Adrenal gland (tissue), 5 donors: ENCODE measurements around the gene OR10A6.

ENCODE experiments used
- POLR2A ChIP-seq, 2 donors: fragments of 450-650 bp; IDR thresholded peaks; one replicate each; pipeline ENCODE4 v1.6.1; 2017; ENCODE audit warnings: antibody characterized with exemption in 2 of 2, mild to moderate bottlenecking in 2 of 2, moderate library complexity in 1 of 2
- TF ChIP-seq, protein P1 (sequence below), 6 experiments: fragments of 450-650 bp in 4 of 6; fragments of 200-600 bp in 2 of 6; sonication (generic) in 1 of 6; IDR thresholded peaks; 1 replicate in 5 of 6; 2 replicates in 1 of 6; pipeline versions ENCODE4 v1.5.1 to v1.8.0; 2016 to 2021; ENCODE audit warnings: antibody characterized with exemption in 6 of 6, mild to moderate bottlenecking in 2 of 6, moderate library complexity in 1 of 6
- donor health status: DM: no; HTN: no; CAD: no.

DNA sequence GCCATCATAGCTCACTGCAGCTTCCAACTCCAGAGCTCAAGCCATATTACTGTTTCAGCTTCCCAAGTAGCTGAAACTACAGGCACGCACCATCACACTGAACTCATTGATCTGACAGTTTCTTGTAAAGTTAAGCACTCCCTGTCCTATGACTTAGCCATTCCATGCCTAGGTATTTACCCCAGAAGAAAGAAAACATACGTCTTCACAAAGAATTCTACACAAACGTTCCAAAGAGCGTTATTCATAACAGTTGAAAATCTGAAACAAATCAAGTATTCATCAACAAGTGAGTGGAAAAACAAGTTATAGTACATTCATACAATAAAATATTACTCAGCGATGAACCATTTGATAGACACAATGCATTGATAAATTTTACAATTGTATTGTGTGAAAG is 41.9 kb upstream of the OR10A6 start:
- TF ChIP-seq, protein P1, sequence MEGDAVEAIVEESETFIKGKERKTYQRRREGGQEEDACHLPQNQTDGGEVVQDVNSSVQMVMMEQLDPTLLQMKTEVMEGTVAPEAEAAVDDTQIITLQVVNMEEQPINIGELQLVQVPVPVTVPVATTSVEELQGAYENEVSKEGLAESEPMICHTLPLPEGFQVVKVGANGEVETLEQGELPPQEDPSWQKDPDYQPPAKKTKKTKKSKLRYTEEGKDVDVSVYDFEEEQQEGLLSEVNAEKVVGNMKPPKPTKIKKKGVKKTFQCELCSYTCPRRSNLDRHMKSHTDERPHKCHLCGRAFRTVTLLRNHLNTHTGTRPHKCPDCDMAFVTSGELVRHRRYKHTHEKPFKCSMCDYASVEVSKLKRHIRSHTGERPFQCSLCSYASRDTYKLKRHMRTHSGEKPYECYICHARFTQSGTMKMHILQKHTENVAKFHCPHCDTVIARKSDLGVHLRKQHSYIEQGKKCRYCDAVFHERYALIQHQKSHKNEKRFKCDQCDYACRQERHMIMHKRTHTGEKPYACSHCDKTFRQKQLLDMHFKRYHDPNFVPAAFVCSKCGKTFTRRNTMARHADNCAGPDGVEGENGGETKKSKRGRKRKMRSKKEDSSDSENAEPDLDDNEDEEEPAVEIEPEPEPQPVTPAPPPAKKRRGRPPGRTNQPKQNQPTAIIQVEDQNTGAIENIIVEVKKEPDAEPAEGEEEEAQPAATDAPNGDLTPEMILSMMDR (IDR thresholded peaks at IDR 0.05): no peak
- TF ChIP-seq POLR2A (IDR thresholded peaks at IDR 0.05): no peak
